Stimulated activated naive B cell treated with anti-CD40 and anti-IgM and Interleukin-4, amounts not matched to agents 10 μg/mL and 1 μg/mL and 100 μg/mL, for 72 hours (primary cell): ENCODE measurements around the gene IQCE.

Experiments used
- ATAC-seq, 2 donors: fragments of 150-1000 bp; cut with Tn5 transposase; replicated peaks; 2 replicates each; pipeline ENCODE4 v1.10.0; 2021; ENCODE audit warnings: moderate library complexity in 1 of 2
- DNase-seq: peaks from one replicate; pipeline ENCODE4 v3.0.0; 2021
- H3K27ac Mint-ChIP-seq: one replicate; pipeline ENCODE4 v1.8.0; 2022; ENCODE audit warnings: mild to moderate bottlenecking, mixed read lengths
- H3K27me3 Mint-ChIP-seq, 2 donors: one replicate each; pipeline ENCODE4 v1.8.0; 2022; ENCODE audit warnings: mixed read lengths in 2 of 2
- H3K36me3 Mint-ChIP-seq, 2 donors: one replicate each; pipeline ENCODE4 v1.8.0; 2022; ENCODE audit warnings: mixed read lengths in 2 of 2, mild to moderate bottlenecking in 1 of 2
- H3K4me1 Mint-ChIP-seq, 2 donors: one replicate each; pipeline ENCODE4 v1.8.0; 2022; ENCODE audit warnings: mixed read lengths in 2 of 2, mild to moderate bottlenecking in 1 of 2
- H3K4me3 Mint-ChIP-seq, 2 donors: one replicate each; pipeline ENCODE4 v1.8.0; 2022; ENCODE audit warnings: mild to moderate bottlenecking in 2 of 2, mixed read lengths in 2 of 2, moderate library complexity in 1 of 2
- H3K9me3 Mint-ChIP-seq, 2 donors: one replicate each; pipeline ENCODE4 v1.8.0; 2022; ENCODE audit warnings: mixed read lengths in 2 of 2, mild to moderate bottlenecking in 1 of 2

The IQCE gene

GRCh38 chr7:2640846-2641316, 82.1 kb downstream of the IQCE start:
- no peaks in the 10 kb centered on the region for H3K27me3 Mint-ChIP-seq
- no peak for DNase-seq
- ATAC-seq, result peak; percentile 12 to 14
- peaks cover 59 to 88% of the 10 kb centered on the region in 2 donors for H3K4me1 Mint-ChIP-seq
- peak overlapping the region; percentile 98 for H3K27ac Mint-ChIP-seq
- H3K36me3 Mint-ChIP-seq, result peaks cover 13 to 32% of the 10 kb centered on the region in 2 donors
- H3K9me3 Mint-ChIP-seq, result no peaks in the 10 kb centered on the region
- H3K4me3 Mint-ChIP-seq, result peak overlapping the region; percentile 74 to 80

GRCh38 chr7:2641406-2642393, 82.9 kb downstream of the IQCE start:
- ATAC-seq, result peak; percentile 78 to 79
- Mint-ChIP-seq H3K36me3 (peaks cover 13 to 29% of the 10 kb centered on the region in 2 donors), H3K27me3 (no peaks in the 10 kb centered on the region), H3K9me3 (no peaks in the 10 kb centered on the region), H3K27ac (peak overlapping the region; percentile 98), H3K4me1 (peaks cover 53 to 80% of the 10 kb centered on the region in 2 donors), H3K4me3 (peak overlapping the region; percentile 74 to 80)
- peak; percentile 78 for DNase-seq

- H3K4me1 Mint-ChIP-seq, result peaks cover 44 to 61% of the 10 kb centered on the region in 2 donors
- peak overlapping the region; percentile 85 for H3K27ac Mint-ChIP-seq
- peak overlapping the region in 1 of 2 donors; percentile 49 for H3K4me3 Mint-ChIP-seq
- no peaks in the 10 kb centered on the region for H3K9me3 Mint-ChIP-seq
- DNase-seq (no peak), ATAC-seq (no peak)
- H3K27me3 Mint-ChIP-seq, result no peaks in the 10 kb centered on the region
- H3K36me3 Mint-ChIP-seq, result peaks cover 18 to 29% of the 10 kb centered on the region in 2 donors
Measured at GRCh38 chr7:2643386-2644219, 84.8 kb downstream of the IQCE start.

- H3K4me3 Mint-ChIP-seq, result peak overlapping the region; percentile 49 to 70
- DNase-seq (no peak), ATAC-seq (no peak)
- no peaks in the 10 kb centered on the region for H3K9me3 Mint-ChIP-seq
- H3K27ac Mint-ChIP-seq, result peak overlapping the region; percentile 63
- peaks cover 43 to 56% of the 10 kb centered on the region in 2 donors for H3K4me1 Mint-ChIP-seq
- H3K27me3 Mint-ChIP-seq, result no peaks in the 10 kb centered on the region
- peaks cover 22 to 33% of the 10 kb centered on the region in 2 donors for H3K36me3 Mint-ChIP-seq
Measured at GRCh38 chr7:2644220-2644561, 85.4 kb downstream of the IQCE start.

- Mint-ChIP-seq H3K36me3 (peaks cover 22 to 30% of the 10 kb centered on the region in 2 donors), H3K4me3 (peak overlapping the region; percentile 74 to 86), H3K4me1 (peaks cover 41 to 50% of the 10 kb centered on the region in 2 donors), H3K27ac (peak overlapping the region; percentile 96), H3K9me3 (no peaks in the 10 kb centered on the region), H3K27me3 (no peaks in the 10 kb centered on the region)
- DNase-seq (no peak), ATAC-seq (peak; percentile 28 to 38)
Measured at GRCh38 chr7:2644562-2645273, 85.9 kb downstream of the IQCE start.

GRCh38 chr7:2645274-2645868, 86.6 kb downstream of the IQCE start:
- peak overlapping the region; percentile 77 for H3K27ac Mint-ChIP-seq
- peaks cover 24 to 27% of the 10 kb centered on the region in 2 donors for H3K36me3 Mint-ChIP-seq
- ATAC-seq, result peak; percentile 26 to 47
- peaks cover 35 to 50% of the 10 kb centered on the region in 2 donors for H3K4me1 Mint-ChIP-seq
- no peaks in the 10 kb centered on the region for H3K27me3 Mint-ChIP-seq
- peak; percentile 32 for DNase-seq
- H3K9me3 Mint-ChIP-seq, result no peaks in the 10 kb centered on the region
- H3K4me3 Mint-ChIP-seq, result peak overlapping the region; percentile 74 to 86

GRCh38 chr7:2646336-2646679, 87.5 kb downstream of the IQCE start:
- no peak for ATAC-seq
- peaks cover 29 to 33% of the 10 kb centered on the region in 2 donors for H3K36me3 Mint-ChIP-seq
- H3K27ac Mint-ChIP-seq, result no peak overlapping the region
- H3K4me3 Mint-ChIP-seq, result no peak overlapping the region
- H3K27me3 Mint-ChIP-seq, result no peaks in the 10 kb centered on the region
- peaks cover 29 to 48% of the 10 kb centered on the region in 2 donors for H3K4me1 Mint-ChIP-seq
- DNase-seq, result no peak
- H3K9me3 Mint-ChIP-seq, result no peaks in the 10 kb centered on the region

GRCh38 chr7:2646680-2647571, 88.1 kb downstream of the IQCE start:
- H3K27ac Mint-ChIP-seq, result no peak overlapping the region
- ATAC-seq (no peak), DNase-seq (no peak)
- H3K4me3 Mint-ChIP-seq, result no peak overlapping the region
- H3K4me1 Mint-ChIP-seq, result peaks cover 24 to 42% of the 10 kb centered on the region in 2 donors
- no peaks in the 10 kb centered on the region for H3K27me3 Mint-ChIP-seq
- H3K9me3 Mint-ChIP-seq, result no peaks in the 10 kb centered on the region
- peaks cover 28 to 34% of the 10 kb centered on the region in 2 donors for H3K36me3 Mint-ChIP-seq

GRCh38 chr7:2647594-2648172, 88.9 kb downstream of the IQCE start:
- Mint-ChIP-seq H3K36me3 (peaks cover 33 to 41% of the 10 kb centered on the region in 2 donors), H3K27me3 (no peaks in the 10 kb centered on the region), H3K9me3 (no peaks in the 10 kb centered on the region), H3K4me3 (no peak overlapping the region), H3K4me1 (peaks cover 24 to 42% of the 10 kb centered on the region in 2 donors), H3K27ac (no peak overlapping the region)
- no peak for ATAC-seq
- DNase-seq, result no peak

GRCh38 chr7:2649139-2649838, 90.5 kb downstream of the IQCE start:
- peaks cover 29 to 42% of the 10 kb centered on the region in 2 donors for H3K36me3 Mint-ChIP-seq
- ATAC-seq (no peak), DNase-seq (no peak)
- H3K9me3 Mint-ChIP-seq, result no peaks in the 10 kb centered on the region
- no peak overlapping the region for H3K27ac Mint-ChIP-seq
- no peak overlapping the region for H3K4me3 Mint-ChIP-seq
- no peaks in the 10 kb centered on the region for H3K27me3 Mint-ChIP-seq
- H3K4me1 Mint-ChIP-seq, result peaks cover 13 to 30% of the 10 kb centered on the region in 2 donors

- no peak for DNase-seq
- ATAC-seq, result no peak
- H3K27ac Mint-ChIP-seq, result no peak overlapping the region
- H3K36me3 Mint-ChIP-seq, result peaks cover 29 to 43% of the 10 kb centered on the region in 2 donors
- no peaks in the 10 kb centered on the region for H3K27me3 Mint-ChIP-seq
- H3K4me3 Mint-ChIP-seq, result no peak overlapping the region
- H3K9me3 Mint-ChIP-seq, result no peaks in the 10 kb centered on the region
- peaks cover 10 to 23% of the 10 kb centered on the region in 2 donors for H3K4me1 Mint-ChIP-seq
Measured at GRCh38 chr7:2649991-2650390, 91.2 kb downstream of the IQCE start.

GRCh38 chr7:2650451-2650850, 91.7 kb downstream of the IQCE start:
- Mint-ChIP-seq H3K4me1 (peaks cover 5 to 18% of the 10 kb centered on the region in 2 donors), H3K4me3 (no peak overlapping the region), H3K36me3 (peaks cover 29 to 42% of the 10 kb centered on the region in 2 donors), H3K27ac (peak overlapping the region; percentile 3), H3K27me3 (no peaks in the 10 kb centered on the region), H3K9me3 (no peaks in the 10 kb centered on the region)
- DNase-seq (no peak), ATAC-seq (no peak)
